GM23338 (cell line): ENCODE measurements around the gene COIL. TPM values are rescaled to one million over a fixed set of nuclear protein-coding genes. Genes with fewer than 3 reads are reported as not detected.

Experiments used
- ATAC-seq: fragments of 200-7000 bp; cut with Tn5 transposase; 3 replicates; pipeline ENCODE4 v1.9.1; 2020
- DNase-seq: peaks from one replicate; pipeline ENCODE4 v3.0.0-alpha.2; 2015; ENCODE audit warnings: low spot score
- H2AFZ ChIP-seq: fragments of 200-600 bp; sonication (generic); 2 replicates; pipeline ENCODE4 v1.8.0; 2016; ENCODE audit warnings: antibody characterized with exemption, mild to moderate bottlenecking, moderate library complexity
- H3F3A ChIP-seq: fragments of 200-600 bp; sonication (generic); replicated peaks from 2 replicates; pipeline ENCODE4 v1.8.0; 2017; ENCODE audit warnings: antibody characterized with exemption, mixed run types, low read depth
- H3K27ac ChIP-seq: fragments of 200-600 bp; sonication (generic); 2 replicates; pipeline ENCODE4 v1.6.1; 2016; ENCODE audit warnings: low read depth
- H3K27me3 ChIP-seq: fragments of 200-600 bp; sonication (generic); 2 replicates; pipeline ENCODE4 v1.8.0; 2016; ENCODE audit warnings: mild to moderate bottlenecking, mixed run types, moderate library complexity; ENCODE audit not compliant: insufficient read depth
- H3K36me3 ChIP-seq: fragments of 200-600 bp; sonication (generic); 2 replicates; pipeline ENCODE4 v1.8.0; 2016; ENCODE audit warnings: mild to moderate bottlenecking; ENCODE audit not compliant: insufficient read depth
- H3K4me1 ChIP-seq: fragments of 200-600 bp; sonication (generic); 2 replicates; pipeline ENCODE4 v1.8.0; 2016; ENCODE audit warnings: mild to moderate bottlenecking, moderate library complexity; ENCODE audit not compliant: insufficient read depth
- H3K4me2 ChIP-seq: fragments of 200-600 bp; sonication (generic); 2 replicates; pipeline ENCODE4 v1.7.1; 2017; ENCODE audit warnings: mixed run types
- H3K4me3 ChIP-seq: fragments of 200-600 bp; sonication (generic); 2 replicates; pipeline ENCODE4 v1.6.1; 2016; ENCODE audit warnings: mixed run types
- H3K79me2 ChIP-seq: fragments of 200-600 bp; sonication (generic); replicated peaks from 2 replicates; pipeline ENCODE4 v1.8.0; 2017; ENCODE audit warnings: mild to moderate bottlenecking; ENCODE audit not compliant: insufficient read depth
- H3K9me2 ChIP-seq: fragments of 200-600 bp; sonication (generic); 2 replicates; pipeline ENCODE4 v1.8.0; 2017; ENCODE audit not compliant: insufficient read depth
- H4K20me1 ChIP-seq: fragments of 200-600 bp; sonication (generic); replicated peaks from 2 replicates; pipeline ENCODE4 v1.8.0; 2017; ENCODE audit warnings: mild to moderate bottlenecking; ENCODE audit not compliant: insufficient read depth
- H3K27ac Mint-ChIP-seq: 2 replicates; pipeline ENCODE4 v1.8.0; 2020; ENCODE audit warnings: inconsistent platforms, mild to moderate bottlenecking, moderate library complexity, mixed read lengths
- H3K27me3 Mint-ChIP-seq: 3 replicates; pipeline ENCODE4 v1.8.0; 2022; ENCODE audit warnings: low read depth, mild to moderate bottlenecking, moderate library complexity, mixed read lengths, inconsistent platforms; ENCODE audit not compliant: insufficient read depth, poor library complexity
- H3K36me3 Mint-ChIP-seq: 3 replicates; pipeline ENCODE4 v1.8.0; 2021; ENCODE audit warnings: low read depth, mild to moderate bottlenecking, inconsistent platforms, moderate library complexity, mixed read lengths
- H3K4me1 Mint-ChIP-seq: 3 replicates; pipeline ENCODE4 v1.8.0; 2020; ENCODE audit warnings: mild to moderate bottlenecking, inconsistent platforms, mixed read lengths
- H3K4me3 Mint-ChIP-seq: 3 replicates; pipeline ENCODE4 v1.8.0; 2021; ENCODE audit warnings: moderate library complexity, mild to moderate bottlenecking, inconsistent platforms, mixed read lengths
- H3K9me3 Mint-ChIP-seq: 3 replicates; pipeline ENCODE4 v1.8.0; 2020; ENCODE audit warnings: moderate library complexity, mild to moderate bottlenecking, inconsistent platforms, mixed read lengths
- CREB1 ChIP-seq: fragments of 250-450 bp; sonication (Bioruptor Pico); IDR thresholded peaks from 2 replicates; pipeline ENCODE4 v1.5.0; 2020; ENCODE audit warnings: low read depth, mild to moderate bottlenecking, moderate library complexity
- CTCF ChIP-seq, 2 experiments: fragments of 200-600 bp in 1 of 2; sonication (generic) in 1 of 2; conservative IDR thresholded peaks; 2 replicates each; pipeline versions ENCODE4 v1.5.1 to v1.6.1; 2016 to 2017; ENCODE audit warnings: antibody characterized with exemption in 2 of 2, low read depth in 2 of 2, mild to moderate bottlenecking in 2 of 2, moderate library complexity in 1 of 2
- EZH2 ChIP-seq: fragments of 200-600 bp; sonication (generic); IDR thresholded peaks from one replicate; pipeline ENCODE4 v1.8.0; 2017; ENCODE audit warnings: antibody characterized with exemption, mild to moderate bottlenecking, low read depth; ENCODE audit not compliant: unreplicated experiment
- EZH2phosphoT487 ChIP-seq: fragments of 200-600 bp; sonication (generic); IDR thresholded peaks from one replicate; pipeline ENCODE4 v1.8.1; 2018; ENCODE audit warnings: antibody characterized with exemption; ENCODE audit not compliant: unreplicated experiment
- STAT1 ChIP-seq: IDR thresholded peaks from one replicate; pipeline ENCODE4 v1.6.1; 2016; ENCODE audit warnings: antibody characterized with exemption; ENCODE audit not compliant: unreplicated experiment
- polyA plus RNA-seq: library from polyadenylated mRNA; unstranded; fragments of >200 nt; fragmentation: Nextera tagmentation; extraction: Ambion mirVana; gene quantifications from 2 replicates; pipeline ENCODE4 v1.2.1, GENCODE V29; 2016
- total RNA-seq: library from RNA; depleted of rRNA; stranded (reverse); fragments of >200 nt; shearing (Covaris generic); gene quantifications from 2 replicates; pipeline ENCODE4 v1.2.3, GENCODE V29; 2014
- TF ChIP-seq, protein P1 (sequence below): fragments of 250-450 bp; sonication (Bioruptor Pico); IDR thresholded peaks from 2 replicates; pipeline ENCODE4 v1.5.0; 2020; ENCODE audit warnings: mild to moderate bottlenecking, moderate library complexity

Gene COIL
- total and polyA plus RNA-seq, 2 experiments from 2014 or later: 18.5 to 32.2 TPM

- DNase-seq (no peak), ATAC-seq (no peak)
- no peak overlapping the region for H3K4me3 Mint-ChIP-seq
- H3K36me3 Mint-ChIP-seq: peaks cover 22% of the 10 kb centered on the region; the same call in 2 of the 3 replicates
- Histone ChIP-seq H3K36me3 (peaks cover 9% of the 10 kb centered on the region; the same call in 1 of the 2 replicates), H3K9me2 (no peaks in the 10 kb centered on the region), H3K79me2 (no peaks in the 10 kb centered on the region), H3K4me1 (no peaks in the 10 kb centered on the region), H4K20me1 (no peaks in the 10 kb centered on the region), H3K27me3 (no peaks in the 10 kb centered on the region), H2AFZ (no peak overlapping the region), H3F3A (no peaks in the 10 kb centered on the region), H3K4me2 (no peak overlapping the region), H3K27ac (no peak overlapping the region), H3K4me3 (no peak overlapping the region)
- H3K9me3 Mint-ChIP-seq: no peaks in the 10 kb centered on the region
- no peaks in the 10 kb centered on the region for H3K4me1 Mint-ChIP-seq
- no peak for TF ChIP-seq CTCF (conservative IDR thresholded peaks at IDR 0.05; ENCODE audit: low read depth in 2 of 2)
- no peak overlapping the region for H3K27ac Mint-ChIP-seq
- no peaks in the 10 kb centered on the region for H3K27me3 Mint-ChIP-seq
Observed at GRCh38 chr17:56992364-56992763, 31.5 kb upstream of the COIL start.

DNA sequence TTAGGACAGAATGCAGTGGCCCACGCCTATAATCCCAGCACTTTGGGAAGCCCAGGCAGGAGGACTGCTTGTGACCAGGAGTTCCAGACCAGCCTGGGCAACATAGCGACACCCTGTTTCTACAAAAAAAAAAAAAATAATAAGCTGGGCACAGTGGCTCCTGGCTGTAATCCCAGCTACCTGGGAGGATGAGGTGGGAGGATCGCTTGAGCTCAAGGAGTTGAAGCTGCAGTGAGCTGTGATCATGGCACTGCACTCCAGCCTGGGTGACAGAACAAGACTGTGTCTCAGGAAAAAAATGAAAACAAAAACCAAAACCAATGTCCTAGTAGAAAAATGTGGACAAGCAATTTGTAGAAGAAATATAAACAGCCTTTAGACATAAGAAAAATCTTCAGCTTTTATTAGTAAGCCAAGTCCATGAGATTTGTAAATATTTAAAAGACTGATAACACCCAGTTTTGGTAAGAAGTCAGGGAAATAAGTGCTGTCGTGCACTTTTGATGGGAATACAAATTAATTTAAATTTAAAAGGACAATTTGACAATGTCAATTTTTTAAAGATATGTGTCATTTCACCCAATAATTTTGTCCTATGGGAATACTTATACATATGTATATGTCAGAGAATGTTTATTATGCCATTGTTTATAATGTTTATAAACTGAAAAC, 28.2 kb upstream of the COIL start:
- Histone ChIP-seq H2AFZ (no peak overlapping the region), H3K79me2 (no peaks in the 10 kb centered on the region), H3F3A (no peaks in the 10 kb centered on the region), H3K4me1 (no peaks in the 10 kb centered on the region), H3K27me3 (no peaks in the 10 kb centered on the region), H3K9me2 (no peaks in the 10 kb centered on the region), H3K36me3 (peaks cover 9% of the 10 kb centered on the region; the same call in 1 of the 2 replicates), H3K4me2 (no peak overlapping the region), H3K4me3 (no peak overlapping the region), H4K20me1 (no peaks in the 10 kb centered on the region), H3K27ac (no peak overlapping the region)
- TF ChIP-seq EZH2 (no peak), STAT1 (no peak), CREB1 (CRISPR knock-in tag) (no peak), EZH2phosphoT487 (no peak)
- TF ChIP-seq, protein P1, sequence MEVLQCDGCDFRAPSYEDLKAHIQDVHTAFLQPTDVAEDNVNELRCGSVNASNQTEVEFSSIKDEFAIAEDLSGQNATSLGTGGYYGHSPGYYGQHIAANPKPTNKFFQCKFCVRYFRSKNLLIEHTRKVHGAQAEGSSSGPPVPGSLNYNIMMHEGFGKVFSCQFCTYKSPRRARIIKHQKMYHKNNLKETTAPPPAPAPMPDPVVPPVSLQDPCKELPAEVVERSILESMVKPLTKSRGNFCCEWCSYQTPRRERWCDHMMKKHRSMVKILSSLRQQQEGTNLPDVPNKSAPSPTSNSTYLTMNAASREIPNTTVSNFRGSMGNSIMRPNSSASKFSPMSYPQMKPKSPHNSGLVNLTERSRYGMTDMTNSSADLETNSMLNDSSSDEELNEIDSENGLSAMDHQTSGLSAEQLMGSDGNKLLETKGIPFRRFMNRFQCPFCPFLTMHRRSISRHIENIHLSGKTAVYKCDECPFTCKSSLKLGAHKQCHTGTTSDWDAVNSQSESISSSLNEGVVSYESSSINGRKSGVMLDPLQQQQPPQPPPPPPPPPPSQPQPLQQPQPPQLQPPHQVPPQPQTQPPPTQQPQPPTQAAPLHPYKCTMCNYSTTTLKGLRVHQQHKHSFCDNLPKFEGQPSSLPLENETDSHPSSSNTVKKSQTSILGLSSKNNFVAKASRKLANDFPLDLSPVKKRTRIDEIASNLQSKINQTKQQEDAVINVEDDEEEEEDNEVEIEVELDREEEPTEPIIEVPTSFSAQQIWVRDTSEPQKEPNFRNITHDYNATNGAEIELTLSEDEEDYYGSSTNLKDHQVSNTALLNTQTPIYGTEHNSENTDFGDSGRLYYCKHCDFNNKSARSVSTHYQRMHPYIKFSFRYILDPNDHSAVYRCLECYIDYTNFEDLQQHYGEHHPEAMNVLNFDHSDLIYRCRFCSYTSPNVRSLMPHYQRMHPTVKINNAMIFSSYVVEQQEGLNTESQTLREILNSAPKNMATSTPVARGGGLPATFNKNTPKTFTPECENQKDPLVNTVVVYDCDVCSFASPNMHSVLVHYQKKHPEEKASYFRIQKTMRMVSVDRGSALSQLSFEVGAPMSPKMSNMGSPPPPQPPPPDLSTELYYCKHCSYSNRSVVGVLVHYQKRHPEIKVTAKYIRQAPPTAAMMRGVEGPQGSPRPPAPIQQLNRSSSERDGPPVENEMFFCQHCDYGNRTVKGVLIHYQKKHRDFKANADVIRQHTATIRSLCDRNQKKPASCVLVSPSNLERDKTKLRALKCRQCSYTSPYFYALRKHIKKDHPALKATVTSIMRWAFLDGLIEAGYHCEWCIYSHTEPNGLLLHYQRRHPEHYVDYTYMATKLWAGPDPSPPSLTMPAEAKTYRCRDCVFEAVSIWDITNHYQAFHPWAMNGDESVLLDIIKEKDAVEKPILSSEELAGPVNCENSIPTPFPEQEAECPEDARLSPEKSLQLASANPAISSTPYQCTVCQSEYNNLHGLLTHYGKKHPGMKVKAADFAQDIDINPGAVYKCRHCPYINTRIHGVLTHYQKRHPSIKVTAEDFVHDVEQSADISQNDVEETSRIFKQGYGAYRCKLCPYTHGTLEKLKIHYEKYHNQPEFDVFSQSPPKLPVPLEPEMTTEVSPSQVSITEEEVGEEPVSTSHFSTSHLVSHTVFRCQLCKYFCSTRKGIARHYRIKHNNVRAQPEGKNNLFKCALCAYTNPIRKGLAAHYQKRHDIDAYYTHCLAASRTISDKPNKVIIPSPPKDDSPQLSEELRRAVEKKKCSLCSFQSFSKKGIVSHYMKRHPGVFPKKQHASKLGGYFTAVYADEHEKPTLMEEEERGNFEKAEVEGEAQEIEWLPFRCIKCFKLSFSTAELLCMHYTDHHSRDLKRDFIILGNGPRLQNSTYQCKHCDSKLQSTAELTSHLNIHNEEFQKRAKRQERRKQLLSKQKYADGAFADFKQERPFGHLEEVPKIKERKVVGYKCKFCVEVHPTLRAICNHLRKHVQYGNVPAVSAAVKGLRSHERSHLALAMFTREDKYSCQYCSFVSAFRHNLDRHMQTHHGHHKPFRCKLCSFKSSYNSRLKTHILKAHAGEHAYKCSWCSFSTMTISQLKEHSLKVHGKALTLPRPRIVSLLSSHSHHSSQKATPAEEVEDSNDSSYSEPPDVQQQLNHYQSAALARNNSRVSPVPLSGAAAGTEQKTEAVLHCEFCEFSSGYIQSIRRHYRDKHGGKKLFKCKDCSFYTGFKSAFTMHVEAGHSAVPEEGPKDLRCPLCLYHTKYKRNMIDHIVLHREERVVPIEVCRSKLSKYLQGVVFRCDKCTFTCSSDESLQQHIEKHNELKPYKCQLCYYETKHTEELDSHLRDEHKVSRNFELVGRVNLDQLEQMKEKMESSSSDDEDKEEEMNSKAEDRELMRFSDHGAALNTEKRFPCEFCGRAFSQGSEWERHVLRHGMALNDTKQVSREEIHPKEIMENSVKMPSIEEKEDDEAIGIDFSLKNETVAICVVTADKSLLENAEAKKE: no peak
- no peak overlapping the region for H3K27ac Mint-ChIP-seq
- ATAC-seq (no peak), DNase-seq (no peak)
- no peak overlapping the region for H3K4me3 Mint-ChIP-seq
- H3K36me3 Mint-ChIP-seq: peaks cover 23% of the 10 kb centered on the region
- H3K27me3 Mint-ChIP-seq: peaks cover 4% of the 10 kb centered on the region
- H3K9me3 Mint-ChIP-seq: no peaks in the 10 kb centered on the region
- H3K4me1 Mint-ChIP-seq: no peaks in the 10 kb centered on the region
